A549 (cell line): ENCODE measurements around the gene TF. TPM values are rescaled to one million over a fixed set of nuclear protein-coding genes. Genes with fewer than 3 reads are reported as not detected.

Experiments used
- ATAC-seq, 2 experiments: fragments of 200-7000 bp in 1 of 2; fragments of >200 bp in 1 of 2; cut with Nextera tagmentation in 1 of 2; cut with Tn5 transposase in 1 of 2; 3 replicates each; pipeline versions ENCODE4 v1.8.0 to v1.9.1; 2018 to 2020; ENCODE audit warnings: mild to moderate bottlenecking in 1 of 2, moderate library complexity in 1 of 2
- CTCF ChIA-PET: fragments of 300-600 bp; sonication (Branson Sonifier 250); formaldehyde crosslinking; extraction: SDS; loops from one replicate; lab custom pipeline; 2021; ENCODE audit warnings: antibody characterized with exemption, inconsistent platforms; lab: Yijun Ruan, JAX
- POLR2A ChIA-PET: fragments of 350-600 bp; formaldehyde crosslinking; extraction: SDS; loops from one replicate; lab custom pipeline; 2021; ENCODE audit warnings: antibody characterized with exemption, inconsistent platforms; lab: Yijun Ruan, JAX
- DNase-seq, 2 experiments: peaks; one replicate each; pipeline versions ENCODE4 v3.0.0 to v3.0.0-alpha.2; 2011 to 2016; ENCODE audit warnings: low read depth in 1 of 2, low spot score in 1 of 2
- FAIRE-seq: peaks from 2 replicates; lab custom pipeline; 2011; peaks lifted over from hg19 to GRCh38; lab: Jason Lieb, UNC
- H3K27ac ChIP-seq, 2 experiments: fragments of >200 bp; sonication (Bioruptor Twin); formaldehyde crosslinking; 3 replicates each; pipeline ENCODE4 v1.5.1; 2016 to 2017
- H3K4me1 ChIP-seq: fragments of >200 bp; sonication (Bioruptor Twin); formaldehyde crosslinking; 3 replicates; pipeline ENCODE4 v1.6.1; 2016
- H3K4me2 ChIP-seq: fragments of >200 bp; sonication (Bioruptor Twin); formaldehyde crosslinking; 3 replicates; pipeline ENCODE4 v1.6.1; 2016
- H3K4me3 ChIP-seq: fragments of >200 bp; sonication (Bioruptor Twin); formaldehyde crosslinking; 3 replicates; pipeline ENCODE4 v1.5.1; 2016
- H3K9me3 ChIP-seq: fragments of >200 bp; sonication (Bioruptor Twin); formaldehyde crosslinking; 3 replicates; pipeline ENCODE4 v1.6.1; 2016
- CHD2 ChIP-seq: fragments of 150-350 bp; IDR thresholded peaks from 2 replicates; pipeline ENCODE4 v1.6.1; 2014; ENCODE audit warnings: low read length; ENCODE audit not compliant: partially characterized antibody
- CHD4 ChIP-seq: fragments of 200-600 bp; sonication (generic); IDR thresholded peaks from 2 replicates; pipeline ENCODE4 v1.6.1; 2016; ENCODE audit warnings: antibody characterized with exemption, mild to moderate bottlenecking, borderline replicate concordance
- EP300 ChIP-seq, 2 experiments: fragments of >200 bp; sonication (Bioruptor Twin); formaldehyde crosslinking; IDR thresholded peaks; 2 replicates in 1 of 2; 3 replicates in 1 of 2; pipeline ENCODE4 v1.6.1; 2016 to 2017
- ESRRA ChIP-seq: fragments of 150-350 bp; IDR thresholded peaks from 2 replicates; pipeline ENCODE4 v1.6.1; 2014; ENCODE audit warnings: mild to moderate bottlenecking, low read length, borderline replicate concordance
- FOXS1 ChIP-seq: fragments of 250-450 bp; sonication (Bioruptor Pico); IDR thresholded peaks from 2 replicates; pipeline ENCODE4 v1.5.0; 2020; ENCODE audit warnings: mild to moderate bottlenecking, moderate library complexity
- GATA3 ChIP-seq: IDR thresholded peaks from 2 replicates; pipeline ENCODE4 v1.6.1; 2012; ENCODE audit warnings: borderline replicate concordance
- HDAC2 ChIP-seq: fragments of 200-600 bp; sonication (generic); IDR thresholded peaks from 2 replicates; pipeline ENCODE4 v1.6.1; 2016
- HOXA7 ChIP-seq: fragments of 250-450 bp; sonication (Bioruptor Pico); IDR thresholded peaks from 2 replicates; pipeline ENCODE4 v1.5.0; 2020; ENCODE audit warnings: mild to moderate bottlenecking, moderate library complexity
- HOXB13 ChIP-seq: fragments of 250-450 bp; sonication (Bioruptor Pico); IDR thresholded peaks from 2 replicates; pipeline ENCODE4 v1.5.0; 2020; ENCODE audit warnings: low read depth, mild to moderate bottlenecking, moderate library complexity
- JUNB ChIP-seq: fragments of >200 bp; sonication (Bioruptor Twin); formaldehyde crosslinking; IDR thresholded peaks from 2 replicates; pipeline ENCODE4 v1.6.1; 2016
- MAFK ChIP-seq: fragments of 450-650 bp; IDR thresholded peaks from 2 replicates; pipeline ENCODE4 v1.6.1; 2014; ENCODE audit not compliant: partially characterized antibody
- MAZ ChIP-seq: fragments of 150-350 bp; IDR thresholded peaks from 2 replicates; pipeline ENCODE4 v1.6.1; 2014; ENCODE audit warnings: antibody characterized with exemption, low read depth, low read length, borderline replicate concordance
- NFE2L2 ChIP-seq: fragments of 150-350 bp; conservative IDR thresholded peaks from 2 replicates; pipeline ENCODE4 v1.6.1; 2014; ENCODE audit warnings: low read length
- NPAS2 ChIP-seq: fragments of 250-450 bp; sonication (Bioruptor Pico); IDR thresholded peaks from 2 replicates; pipeline ENCODE4 v1.8.0; 2022; ENCODE audit warnings: mild to moderate bottlenecking, moderate library complexity, borderline replicate concordance
- RAD21 ChIP-seq, 2 experiments: fragments of >200 bp in 1 of 2; sonication (Bioruptor Twin) in 1 of 2; formaldehyde crosslinking in 1 of 2; IDR thresholded peaks in 1 of 2; conservative IDR thresholded peaks in 1 of 2; 2 replicates in 1 of 2; 3 replicates in 1 of 2; pipeline ENCODE4 v1.6.1; 2012 to 2018; ENCODE audit warnings: inconsistent platforms in 1 of 2
- RARB ChIP-seq: fragments of 250-450 bp; sonication (Bioruptor Pico); IDR thresholded peaks from 2 replicates; pipeline ENCODE4 v1.8.0; 2021; ENCODE audit warnings: mild to moderate bottlenecking, moderate library complexity
- RFX5 ChIP-seq: fragments of 450-650 bp; IDR thresholded peaks from 2 replicates; pipeline ENCODE4 v1.7.1; 2014; ENCODE audit warnings: antibody characterized with exemption, mild to moderate bottlenecking, moderate library complexity
- RNF2 ChIP-seq: fragments of 200-600 bp; sonication (generic); IDR thresholded peaks from 2 replicates; pipeline ENCODE4 v1.6.1; 2016; ENCODE audit warnings: low read depth, mild to moderate bottlenecking, antibody characterized with exemption, moderate library complexity, borderline replicate concordance
- TP53 ChIP-seq: fragments of 250-450 bp; sonication (Bioruptor Pico); IDR thresholded peaks from 2 replicates; pipeline ENCODE4 v1.5.0; 2021; ENCODE audit warnings: mild to moderate bottlenecking, moderate library complexity
- ZNF302 ChIP-seq: fragments of 250-450 bp; sonication (Bioruptor Pico); IDR thresholded peaks from 2 replicates; pipeline ENCODE4 v1.9.0; 2021; ENCODE audit warnings: inconsistent platforms, mild to moderate bottlenecking, moderate library complexity
- WGBS: methylation state at CpG from one replicate; pipeline ENCODE4 v1.1.6; 2017; ENCODE audit errors: missing lambda C conversion rate; 5-methylcytosine and 5-hydroxymethylcytosine counted together
- polyA plus RNA-seq, 4 experiments: library from polyadenylated mRNA; depleted of rRNA in 3 of 4; stranded (reverse); fragments of >200 nt; fragmentation: RNase III in 1 of 4; extraction: RNeasy Plus Mini Kit Qiagen cat#74134 plus additional on column Dnase treatment in 1 of 4; gene quantifications; 2 replicates in 3 of 4; 3 replicates in 1 of 4; pipeline ENCODE4 v1.2.3, GENCODE V29; 2011 to 2017
- TF ChIP-seq, protein P1 (sequence below): fragments of >200 bp; sonication (Bioruptor Twin); formaldehyde crosslinking; IDR thresholded peaks from 2 replicates; pipeline ENCODE4 v1.6.1; 2016
- TF ChIP-seq, protein P2 (sequence below): fragments of 250-450 bp; sonication (Bioruptor Pico); IDR thresholded peaks from 2 replicates; pipeline ENCODE4 v1.5.0; 2021; ENCODE audit warnings: mild to moderate bottlenecking, moderate library complexity, borderline replicate concordance
- TF ChIP-seq, protein P3 (sequence below): fragments of 200-600 bp; sonication (generic); IDR thresholded peaks from 2 replicates; pipeline ENCODE4 v1.6.1; 2016; ENCODE audit warnings: antibody characterized with exemption, mild to moderate bottlenecking, moderate library complexity

Gene TF
- polyA plus RNA-seq, 2 of the 4 experiments (the other 2 are of a cell fraction), result 0.53 to 10.5 TPM

DNA sequence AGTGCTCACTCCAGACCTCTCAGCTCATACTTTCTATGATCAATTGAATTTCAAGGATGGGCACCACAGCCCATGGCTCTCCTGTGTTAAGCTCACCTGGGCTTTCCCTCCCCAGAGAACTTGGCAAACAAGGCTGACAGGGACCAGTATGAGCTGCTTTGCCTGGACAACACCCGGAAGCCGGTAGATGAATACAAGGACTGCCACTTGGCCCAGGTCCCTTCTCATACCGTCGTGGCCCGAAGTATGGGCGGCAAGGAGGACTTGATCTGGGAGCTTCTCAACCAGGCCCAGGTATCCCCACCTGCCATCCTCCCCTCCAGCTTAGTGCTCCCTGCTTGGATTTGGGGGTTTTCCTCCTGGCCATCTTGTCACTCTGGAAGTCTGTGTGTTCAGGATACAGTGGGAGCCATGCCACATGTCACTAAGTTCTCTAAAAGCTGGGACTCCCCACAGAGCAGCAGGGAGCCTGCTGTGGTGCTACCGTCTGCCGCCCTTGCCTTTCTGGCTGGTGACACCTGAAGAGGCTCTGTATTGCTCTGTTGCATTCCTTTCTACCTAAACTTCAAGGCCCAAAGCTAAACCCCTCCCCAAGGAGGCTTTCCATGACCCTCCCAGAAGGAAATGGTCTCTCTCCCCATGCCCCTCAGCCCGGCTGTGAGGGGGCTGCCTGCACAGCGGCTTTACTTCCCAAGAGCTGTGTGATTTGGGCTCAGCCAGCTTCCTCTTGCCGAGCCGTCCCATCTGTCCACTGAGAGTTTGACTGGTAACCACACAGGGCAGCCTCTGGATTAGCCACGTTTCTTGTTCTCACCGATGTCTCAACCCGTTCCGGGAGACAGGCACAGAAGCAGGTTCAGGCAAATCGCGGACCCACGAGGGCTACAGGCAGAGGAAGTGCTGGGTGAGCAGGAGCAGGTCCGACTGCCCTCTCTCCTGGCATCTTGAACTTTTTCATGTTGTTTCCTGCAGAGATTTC, 10.8 kb downstream of the TF start:
- Histone ChIP-seq H3K4me1 (no peaks in the 10 kb centered on the region), H3K27ac (no peak overlapping the region), H3K9me3 (no peaks in the 10 kb centered on the region), H3K4me2 (no peak overlapping the region), H3K4me3 (no peak overlapping the region)
- no peak for ATAC-seq
- WGBS, result 74% methylated on average over 12 of the region's 20 CpGs
- no peak for FAIRE-seq
- POLR2A ChIA-PET, result no interaction called here
- CTCF ChIA-PET, result no interaction called here
- DNase-seq, result no peak
- TF ChIP-seq ESRRA (no peak), ZNF302 (CRISPR knock-in tag) (no peak), RARB (CRISPR knock-in tag) (no peak), CHD2 (no peak), HOXB13 (CRISPR knock-in tag) (no peak), FOXS1 (no peak)
- TF ChIP-seq, protein P1, sequence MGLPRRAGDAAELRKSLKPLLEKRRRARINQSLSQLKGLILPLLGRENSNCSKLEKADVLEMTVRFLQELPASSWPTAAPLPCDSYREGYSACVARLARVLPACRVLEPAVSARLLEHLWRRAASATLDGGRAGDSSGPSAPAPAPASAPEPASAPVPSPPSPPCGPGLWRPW, result no peak

DNA sequence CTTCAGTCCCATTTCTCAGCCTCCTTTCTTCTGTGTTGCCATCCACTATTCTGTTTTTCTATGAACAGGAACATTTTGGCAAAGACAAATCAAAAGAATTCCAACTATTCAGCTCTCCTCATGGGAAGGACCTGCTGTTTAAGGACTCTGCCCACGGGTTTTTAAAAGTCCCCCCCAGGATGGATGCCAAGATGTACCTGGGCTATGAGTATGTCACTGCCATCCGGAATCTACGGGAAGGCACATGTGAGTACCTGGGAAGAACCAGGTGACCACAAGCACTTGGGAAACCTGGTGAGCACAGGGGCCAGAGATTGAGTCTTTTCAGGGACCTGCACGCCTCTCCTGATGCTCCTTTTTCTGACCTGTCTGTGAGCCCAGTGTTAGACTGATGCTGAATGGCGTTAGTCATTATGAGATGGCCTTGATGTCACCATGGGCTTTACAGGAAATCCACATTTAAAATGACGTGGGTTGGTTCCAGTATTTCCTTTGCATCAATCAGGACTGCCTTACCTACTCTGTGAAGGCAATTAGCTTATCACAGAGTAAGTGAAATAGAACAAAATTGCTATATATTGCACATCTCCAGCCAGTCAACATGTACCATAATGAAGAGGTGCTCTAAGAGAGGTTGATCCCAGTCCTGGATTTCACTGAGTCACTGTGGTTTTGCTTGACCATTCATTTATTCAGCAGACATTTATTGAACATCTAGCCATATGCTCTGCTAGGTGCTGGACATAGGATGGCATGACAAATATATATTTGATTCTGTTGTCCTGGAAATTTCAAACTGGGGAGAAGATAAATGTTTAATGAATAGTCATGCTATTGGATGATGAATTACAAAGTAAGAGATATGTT, 11.7 kb downstream of the TF start:
- POLR2A ChIA-PET, result no interaction called here
- Histone ChIP-seq H3K9me3 (no peaks in the 10 kb centered on the region), H3K4me2 (no peak overlapping the region), H3K27ac (no peak overlapping the region), H3K4me1 (no peaks in the 10 kb centered on the region), H3K4me3 (no peak overlapping the region)
- CTCF ChIA-PET, result no interaction called here
- 54% methylated on average over 6 of the region's 6 CpGs for WGBS
- ATAC-seq (no peak), FAIRE-seq (no peak), DNase-seq (no peak)
- no peak for TF ChIP-seq HOXA7
- TF ChIP-seq GATA3, result no peak
- TF ChIP-seq HDAC2, result no peak
- no peak for TF ChIP-seq RNF2
- no peak for TF ChIP-seq TP53
- no peak for TF ChIP-seq HOXB13 (CRISPR knock-in tag)
- no peak for TF ChIP-seq EP300 (IDR thresholded peaks at IDR 0.05)
- TF ChIP-seq JUNB, result no peak
- TF ChIP-seq, protein P2, sequence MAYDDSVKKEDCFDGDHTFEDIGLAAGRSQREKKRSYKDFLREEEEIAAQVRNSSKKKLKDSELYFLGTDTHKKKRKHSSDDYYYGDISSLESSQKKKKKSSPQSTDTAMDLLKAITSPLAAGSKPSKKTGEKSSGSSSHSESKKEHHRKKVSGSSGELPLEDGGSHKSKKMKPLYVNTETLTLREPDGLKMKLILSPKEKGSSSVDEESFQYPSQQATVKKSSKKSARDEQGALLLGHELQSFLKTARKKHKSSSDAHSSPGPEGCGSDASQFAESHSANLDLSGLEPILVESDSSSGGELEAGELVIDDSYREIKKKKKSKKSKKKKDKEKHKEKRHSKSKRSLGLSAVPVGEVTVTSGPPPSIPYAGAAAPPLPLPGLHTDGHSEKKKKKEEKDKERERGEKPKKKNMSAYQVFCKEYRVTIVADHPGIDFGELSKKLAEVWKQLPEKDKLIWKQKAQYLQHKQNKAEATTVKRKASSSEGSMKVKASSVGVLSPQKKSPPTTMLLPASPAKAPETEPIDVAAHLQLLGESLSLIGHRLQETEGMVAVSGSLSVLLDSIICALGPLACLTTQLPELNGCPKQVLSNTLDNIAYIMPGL (CRISPR knock-in tag), result no peak
- no peak for TF ChIP-seq MAFK
- TF ChIP-seq NPAS2 (CRISPR knock-in tag), result no peak
- TF ChIP-seq RFX5, result no peak
- TF ChIP-seq RARB (CRISPR knock-in tag), result no peak
- TF ChIP-seq MAZ, result no peak
- TF ChIP-seq, protein P3, sequence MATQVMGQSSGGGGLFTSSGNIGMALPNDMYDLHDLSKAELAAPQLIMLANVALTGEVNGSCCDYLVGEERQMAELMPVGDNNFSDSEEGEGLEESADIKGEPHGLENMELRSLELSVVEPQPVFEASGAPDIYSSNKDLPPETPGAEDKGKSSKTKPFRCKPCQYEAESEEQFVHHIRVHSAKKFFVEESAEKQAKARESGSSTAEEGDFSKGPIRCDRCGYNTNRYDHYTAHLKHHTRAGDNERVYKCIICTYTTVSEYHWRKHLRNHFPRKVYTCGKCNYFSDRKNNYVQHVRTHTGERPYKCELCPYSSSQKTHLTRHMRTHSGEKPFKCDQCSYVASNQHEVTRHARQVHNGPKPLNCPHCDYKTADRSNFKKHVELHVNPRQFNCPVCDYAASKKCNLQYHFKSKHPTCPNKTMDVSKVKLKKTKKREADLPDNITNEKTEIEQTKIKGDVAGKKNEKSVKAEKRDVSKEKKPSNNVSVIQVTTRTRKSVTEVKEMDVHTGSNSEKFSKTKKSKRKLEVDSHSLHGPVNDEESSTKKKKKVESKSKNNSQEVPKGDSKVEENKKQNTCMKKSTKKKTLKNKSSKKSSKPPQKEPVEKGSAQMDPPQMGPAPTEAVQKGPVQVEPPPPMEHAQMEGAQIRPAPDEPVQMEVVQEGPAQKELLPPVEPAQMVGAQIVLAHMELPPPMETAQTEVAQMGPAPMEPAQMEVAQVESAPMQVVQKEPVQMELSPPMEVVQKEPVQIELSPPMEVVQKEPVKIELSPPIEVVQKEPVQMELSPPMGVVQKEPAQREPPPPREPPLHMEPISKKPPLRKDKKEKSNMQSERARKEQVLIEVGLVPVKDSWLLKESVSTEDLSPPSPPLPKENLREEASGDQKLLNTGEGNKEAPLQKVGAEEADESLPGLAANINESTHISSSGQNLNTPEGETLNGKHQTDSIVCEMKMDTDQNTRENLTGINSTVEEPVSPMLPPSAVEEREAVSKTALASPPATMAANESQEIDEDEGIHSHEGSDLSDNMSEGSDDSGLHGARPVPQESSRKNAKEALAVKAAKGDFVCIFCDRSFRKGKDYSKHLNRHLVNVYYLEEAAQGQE, result no peak
- TF ChIP-seq RAD21 (conservative IDR thresholded peaks at IDR 0.05 in 1 of 2, IDR thresholded peaks at IDR 0.05 in 1 of 2), result no peak
- no peak for TF ChIP-seq CHD2
- TF ChIP-seq CHD4, result no peak
- no peak for TF ChIP-seq NFE2L2
